GM12872 (cell line): Measurements from ENCODE around the gene CFAP99.
A peak's percentile ranks its signal among the peaks of the same experiment; 100 is the strongest.

ENCODE experiments used
- CTCF ChIP-seq: IDR thresholded peaks from 3 replicates; pipeline ENCODE4 v1.5.1; 2011; ENCODE audit warnings: low read depth, mild to moderate bottlenecking, low read length, moderate library complexity; ENCODE audit not compliant: insufficient read depth

The CFAP99 gene

GRCh38 chr4:2511645-2512131 is 92.9 kb downstream of the CFAP99 start:
- TF ChIP-seq CTCF = 0 out of 3 replicates have a peak, but pooled peaks have one; percentile 22
